HG03378 (cell line): ENCODE measurements around the gene DAP.
A peak's percentile ranks its signal among the peaks of the same experiment; 100 is the strongest.
"Not testable (repeated sequence)": the region's sequence is repeated elsewhere in the genome, so short reads cannot be mapped to it uniquely, and the experiment has no call there.

Experiments used
- ATAC-seq: cut with Tn5 transposase; IDR thresholded peaks from one replicate; pipeline ENCODE4 v1.9.1; 2021; ENCODE audit warnings: mild to moderate bottlenecking, moderate library complexity; ENCODE audit not compliant: unreplicated experiment

The DAP gene

DNA sequence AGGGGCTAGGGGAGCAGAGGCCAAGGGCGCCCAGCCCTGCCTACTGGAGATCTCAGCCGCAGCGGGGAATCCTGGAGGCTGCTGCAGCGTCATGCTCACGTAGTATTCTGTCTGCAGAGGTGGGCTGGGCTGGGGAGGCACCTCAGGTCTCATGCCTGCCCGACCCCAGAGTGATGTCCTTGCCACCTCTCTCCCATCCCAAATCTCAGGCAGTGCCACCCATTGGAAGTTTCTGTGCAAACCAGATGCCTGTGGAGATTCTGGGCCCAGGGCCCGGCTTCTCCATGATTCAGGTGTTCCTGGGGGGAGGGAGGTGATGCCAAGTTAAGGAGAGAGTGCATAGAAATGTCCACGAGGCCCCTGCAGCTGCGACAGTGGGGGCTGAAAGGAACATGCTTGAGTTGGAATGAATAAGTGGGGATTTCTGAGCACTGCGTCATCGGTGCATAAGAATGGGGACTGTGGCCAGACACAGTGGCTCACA lies 125.1 kb downstream of the DAP start:
- ATAC-seq, result no peak

DNA sequence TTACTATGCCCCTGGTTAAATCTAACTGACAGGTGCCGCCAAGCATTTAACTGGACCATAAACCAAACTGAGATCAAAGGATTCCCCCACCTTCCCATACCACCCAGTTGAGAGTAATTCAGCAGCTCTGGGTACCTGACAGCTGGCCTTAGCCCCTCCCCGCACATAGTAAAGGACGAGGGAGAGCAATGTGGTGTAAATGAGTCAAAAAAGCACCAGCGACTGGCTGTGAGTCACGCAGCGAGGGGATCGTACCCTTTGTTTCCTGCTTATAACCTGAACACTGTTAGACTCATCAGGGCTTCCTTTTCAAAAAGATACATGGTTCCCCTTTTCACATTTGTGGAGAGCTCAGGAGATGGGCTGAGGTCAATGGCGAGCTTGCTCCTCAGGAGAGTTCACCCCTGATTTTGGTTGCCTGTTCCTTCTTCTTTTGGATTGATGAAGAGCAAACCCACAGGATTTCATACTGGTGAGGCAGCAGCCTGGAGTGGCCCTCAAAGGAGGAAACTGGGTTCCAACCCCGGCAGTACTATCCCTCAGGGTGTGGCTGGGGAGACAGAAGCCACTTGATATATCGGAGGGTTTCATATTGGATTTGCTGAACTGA lies 125.7 kb downstream of the DAP start:
- peak; percentile 75 for ATAC-seq

DNA sequence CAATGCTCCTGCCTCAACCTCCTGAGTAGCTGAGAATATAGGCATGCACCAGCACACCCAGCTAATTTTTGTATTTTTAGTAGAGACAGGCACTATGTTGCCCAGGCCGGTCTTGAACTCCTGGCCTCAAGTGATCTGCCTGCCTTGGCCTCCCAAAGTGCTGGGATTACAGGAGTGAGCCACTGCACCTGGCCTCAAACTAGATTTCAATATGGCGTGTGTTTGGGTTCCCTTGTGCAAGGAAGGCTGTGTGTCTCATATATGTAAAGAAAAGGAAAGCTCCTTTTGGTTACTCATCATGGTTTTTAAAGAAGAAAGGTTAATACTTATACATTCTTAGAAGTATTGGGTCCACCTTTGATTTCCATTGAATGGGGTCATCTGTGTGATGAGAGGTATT lies 126.5 kb downstream of the DAP start:
- ATAC-seq, result no peak

DNA sequence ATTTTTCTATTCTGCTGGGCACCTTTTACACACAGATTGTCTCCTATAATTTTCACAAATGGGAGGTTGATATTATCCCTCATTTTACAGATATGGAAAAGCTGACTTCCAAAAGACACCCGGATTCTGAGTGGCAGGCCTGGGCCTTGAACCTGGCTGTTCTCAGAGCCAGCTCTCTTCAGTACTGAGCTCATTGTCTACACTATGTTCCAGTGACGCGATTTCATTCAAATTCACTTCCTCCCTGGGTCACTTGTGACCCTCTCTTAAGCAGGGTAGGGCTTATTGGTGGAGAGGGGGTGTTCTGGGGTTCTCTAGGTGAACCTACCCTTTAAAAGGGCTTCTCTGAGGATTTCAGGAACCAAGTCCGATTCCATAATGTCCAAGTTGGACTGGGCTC lies 127.0 kb downstream of the DAP start:
- ATAC-seq, result no peak

DNA sequence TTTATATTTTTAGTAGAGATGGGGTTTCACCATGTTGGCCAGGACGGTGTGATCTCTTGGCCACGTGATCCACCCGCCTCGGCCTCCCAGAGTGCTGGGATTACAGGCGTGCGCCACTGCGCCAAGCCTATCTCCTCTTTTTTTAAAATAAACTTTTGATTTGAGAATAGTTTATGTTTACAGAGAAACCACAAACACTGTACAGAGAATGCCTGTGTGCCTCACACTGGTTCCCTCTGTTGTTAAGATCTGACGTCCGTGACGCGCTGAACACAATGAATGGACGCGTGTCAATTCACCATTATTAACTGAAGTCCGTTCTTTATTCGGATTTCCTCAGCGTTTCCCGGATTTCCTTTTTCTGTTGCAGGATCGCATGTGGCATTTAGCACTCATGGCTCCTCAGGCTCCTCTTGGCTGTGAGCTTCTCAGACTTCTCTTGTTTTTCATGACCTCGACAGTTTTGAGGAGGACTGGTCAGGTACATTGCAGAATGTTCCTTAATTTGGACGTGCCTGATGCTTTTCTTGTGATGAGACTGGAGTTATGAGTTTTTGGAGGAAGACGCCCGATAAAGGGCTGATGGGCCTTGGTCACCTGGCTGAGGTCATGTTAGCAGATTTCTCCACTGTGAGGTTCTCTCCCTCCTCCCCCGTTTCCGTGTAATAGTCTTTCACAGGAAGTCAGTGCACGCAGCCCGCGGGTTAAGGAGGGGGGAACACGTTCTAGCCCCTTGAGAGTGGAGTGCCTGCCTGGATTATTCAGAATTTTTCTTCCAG lies 127.6 kb downstream of the DAP start:
- ATAC-seq, result no peak

DNA sequence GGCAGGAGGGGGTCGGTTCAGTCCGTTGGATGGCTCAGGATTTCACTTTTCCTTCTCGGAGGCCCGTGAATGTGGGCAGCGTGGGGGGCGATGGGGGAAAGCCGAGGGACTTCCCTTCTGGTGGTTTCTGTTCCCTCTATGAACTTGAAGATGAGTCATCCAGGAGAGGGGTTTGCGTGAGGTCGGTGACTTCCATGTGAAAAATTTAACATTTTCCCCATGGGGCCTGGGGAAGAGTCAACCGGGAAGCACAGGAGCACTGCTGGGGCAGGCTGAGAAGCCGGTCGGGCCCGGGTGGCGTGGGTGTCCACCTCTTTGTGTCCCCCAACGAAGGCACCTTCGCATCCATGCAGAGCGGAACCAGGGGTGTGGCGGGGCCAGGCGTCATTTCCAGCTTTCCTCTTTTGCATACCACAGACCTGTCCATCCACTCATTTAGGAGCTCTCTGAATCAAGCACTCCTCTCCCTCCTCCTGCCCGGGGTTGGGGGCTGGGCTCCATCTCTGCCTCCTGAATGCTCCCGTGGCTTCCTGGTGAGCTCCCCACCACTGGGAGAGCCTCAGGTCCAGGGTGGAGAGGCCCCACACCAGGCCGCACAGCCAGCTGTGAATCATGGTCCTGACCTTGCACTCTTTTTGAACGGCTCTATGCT lies 128.8 kb downstream of the DAP start:
- ATAC-seq, result peak; percentile 47

DNA sequence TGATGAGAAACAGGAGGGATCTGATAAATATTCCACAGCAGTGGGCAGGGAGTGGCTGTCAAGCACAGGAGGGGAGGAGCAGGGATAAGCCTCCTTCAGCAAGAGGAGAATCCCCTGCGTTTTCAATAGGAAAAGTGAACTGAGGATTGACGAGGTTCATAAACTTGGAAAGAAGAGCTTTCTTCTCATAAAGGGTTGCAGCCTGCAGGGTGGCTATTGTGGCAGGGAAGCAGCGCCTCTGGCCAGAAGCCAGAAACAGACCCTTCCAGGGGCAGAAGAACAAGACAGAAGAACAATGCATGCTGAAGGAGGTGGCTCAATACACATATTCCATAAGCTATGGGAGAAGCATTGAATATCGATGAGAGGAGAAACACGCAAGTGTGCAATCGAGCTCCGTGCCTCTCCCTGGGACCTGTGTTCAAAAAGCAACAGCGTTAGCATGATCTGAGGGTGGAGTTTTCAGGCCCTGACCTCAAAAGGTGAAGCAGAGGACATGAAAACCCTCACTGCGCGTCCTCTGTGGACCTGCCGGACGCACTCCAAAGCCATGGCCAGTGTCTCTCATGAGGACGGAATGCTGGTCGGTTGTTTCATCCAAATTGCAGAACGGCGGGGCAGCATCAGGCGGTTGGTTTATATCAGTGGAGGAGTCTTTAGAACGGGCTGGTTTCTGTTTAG lies 129.6 kb downstream of the DAP start:
- peak; percentile 3 for ATAC-seq

DNA sequence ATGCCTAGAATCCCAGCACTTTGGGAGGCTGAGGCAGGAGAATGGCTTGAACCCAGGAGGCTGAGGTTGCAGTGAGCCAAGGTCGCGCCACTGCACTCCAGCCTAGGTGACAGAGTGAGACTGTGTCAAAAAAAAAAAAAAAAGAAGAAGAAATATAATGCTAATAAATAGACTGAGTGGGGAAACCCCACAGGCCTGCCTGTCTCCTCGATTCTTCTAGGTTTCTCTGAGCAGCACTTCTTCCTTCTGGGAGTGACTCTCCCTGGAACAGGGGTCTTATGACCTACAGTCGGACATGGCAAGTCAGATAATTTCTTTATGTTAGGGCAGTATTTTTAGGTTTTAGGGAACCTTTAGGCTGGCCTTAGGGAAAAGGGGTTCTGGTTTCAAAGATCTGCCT lies 130.3 kb downstream of the DAP start:
- ATAC-seq, result not testable (repeated sequence)

DNA sequence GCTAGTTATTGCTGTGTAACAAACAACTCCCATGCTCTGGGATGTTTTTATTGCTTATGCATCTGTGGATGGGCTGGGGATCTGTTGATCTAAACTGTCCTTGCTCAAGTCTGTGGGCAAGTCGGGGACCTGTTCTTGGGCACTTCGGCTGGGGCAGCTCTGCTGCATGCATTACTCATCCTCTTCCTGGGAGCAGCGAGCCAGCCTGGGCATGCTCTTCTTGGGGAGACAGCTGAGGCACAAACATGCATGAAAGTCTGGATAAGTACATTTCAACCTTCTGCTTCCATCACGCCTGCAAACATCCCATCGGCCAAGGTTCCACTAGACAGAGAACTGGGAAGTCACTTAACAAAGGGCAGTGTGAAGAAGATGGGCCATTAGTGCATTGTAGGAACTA lies 130.9 kb downstream of the DAP start:
- no peak for ATAC-seq

DNA sequence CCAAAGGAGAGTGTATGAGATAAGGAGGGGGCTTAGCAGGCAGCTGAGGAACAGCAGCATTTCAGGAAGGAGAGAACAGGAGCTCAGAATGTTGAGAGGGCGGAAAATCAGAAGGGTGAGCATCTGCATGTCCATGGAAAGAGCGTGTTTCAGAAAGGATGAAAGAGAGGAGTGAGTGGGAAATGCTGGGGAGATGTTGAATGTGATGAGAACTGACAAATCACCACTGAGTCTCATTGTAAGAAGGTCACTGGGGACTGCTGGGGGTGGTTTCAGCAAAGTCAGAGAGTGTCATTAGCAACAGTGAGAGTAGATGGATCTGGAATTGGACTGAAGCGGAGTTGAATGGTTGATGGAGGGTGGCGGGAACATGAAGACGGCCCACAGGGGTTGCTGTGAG lies 131.4 kb downstream of the DAP start:
- ATAC-seq, result no peak
